H1 (cell line): ENCODE results near the gene SEMA3E.

ENCODE experiments used
- EP300 ChIP-seq, 2 experiments: IDR thresholded peaks; 1 replicate in 1 of 2; 2 replicates in 1 of 2; pipeline ENCODE4 v1.6.1; 2011 to 2012; ENCODE audit warnings: low read depth in 2 of 2, low read length in 2 of 2, mild to moderate bottlenecking in 2 of 2, borderline replicate concordance in 1 of 2, inconsistent platforms in 1 of 2, moderate library complexity in 1 of 2
- POLR2A ChIP-seq, 2 experiments: IDR thresholded peaks; 1 replicate in 1 of 2; 2 replicates in 1 of 2; pipeline ENCODE4 v1.6.1; 2011; ENCODE audit warnings: low read depth in 2 of 2, low read length in 2 of 2, mild to moderate bottlenecking in 2 of 2; ENCODE audit errors: control extremely low read depth in 1 of 2
- RBBP5 ChIP-seq: IDR thresholded peaks from 2 replicates; pipeline ENCODE4 v1.7.1; 2012; ENCODE audit warnings: low read depth, mild to moderate bottlenecking, inconsistent platforms, low read length, moderate library complexity, borderline replicate concordance
- SIN3A ChIP-seq, 2 experiments: IDR thresholded peaks in 1 of 2; conservative IDR thresholded peaks in 1 of 2; 2 replicates each; pipeline ENCODE4 v1.6.1; 2011 to 2012; ENCODE audit warnings: low read length in 2 of 2, improper control_type of control experiment in 1 of 2, low read depth in 1 of 2, mild to moderate bottlenecking in 1 of 2
- TAF1 ChIP-seq: IDR thresholded peaks from 2 replicates; pipeline ENCODE4 v1.6.1; 2011; ENCODE audit warnings: mild to moderate bottlenecking, low read depth, low read length
- TF ChIP-seq, protein P1 (sequence below), 3 experiments: IDR thresholded peaks; 1 replicate in 2 of 3; 2 replicates in 1 of 3; pipeline versions ENCODE4 v1.5.1 to v1.6.1; 2011; ENCODE audit warnings: low read length in 3 of 3, mild to moderate bottlenecking in 3 of 3, inconsistent platforms in 2 of 3, low read depth in 1 of 3, moderate library complexity in 1 of 3; ENCODE audit not compliant: insufficient read depth in 1 of 3; ENCODE audit errors: control extremely low read depth in 1 of 3

DNA sequence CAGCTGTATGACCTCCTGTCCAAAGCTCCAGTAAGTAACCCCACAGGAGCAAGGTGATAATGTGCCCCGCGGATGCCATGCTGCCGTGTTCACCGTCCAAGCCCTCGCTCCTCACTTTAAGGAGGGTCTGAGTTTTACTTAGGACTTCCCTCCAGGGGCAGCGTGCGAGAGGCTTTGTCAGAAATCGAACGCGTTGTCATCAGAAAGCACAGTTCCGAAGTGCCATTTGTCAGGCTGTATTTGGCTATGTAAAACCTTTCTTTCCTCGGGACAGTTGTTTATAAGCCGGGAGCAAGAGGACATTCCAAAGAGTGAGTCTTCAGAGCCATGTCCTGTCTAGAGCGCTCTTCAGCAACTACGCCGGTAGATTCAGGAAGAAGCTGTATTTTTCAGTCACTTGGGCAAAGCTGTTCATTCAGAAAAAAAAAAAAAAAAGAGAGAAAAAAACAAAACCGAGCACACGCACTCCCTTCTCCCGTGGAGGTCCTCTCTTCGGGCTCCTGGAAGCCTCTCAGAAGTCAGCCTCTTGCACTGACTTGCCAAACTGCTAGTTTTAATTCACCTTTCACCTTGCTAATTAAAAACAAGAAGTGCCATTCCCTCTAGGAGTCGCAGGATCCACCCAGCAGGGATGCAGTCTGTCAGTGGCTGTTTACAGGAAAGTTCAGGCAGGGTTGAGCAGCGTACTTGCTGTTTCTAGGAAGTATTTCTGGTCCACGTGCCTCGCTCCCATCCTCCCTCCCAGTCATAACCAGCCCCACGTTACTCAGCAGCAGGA lies at the start of gene SEMA3E:
- no peak for TF ChIP-seq TAF1
- TF ChIP-seq, protein P1, sequence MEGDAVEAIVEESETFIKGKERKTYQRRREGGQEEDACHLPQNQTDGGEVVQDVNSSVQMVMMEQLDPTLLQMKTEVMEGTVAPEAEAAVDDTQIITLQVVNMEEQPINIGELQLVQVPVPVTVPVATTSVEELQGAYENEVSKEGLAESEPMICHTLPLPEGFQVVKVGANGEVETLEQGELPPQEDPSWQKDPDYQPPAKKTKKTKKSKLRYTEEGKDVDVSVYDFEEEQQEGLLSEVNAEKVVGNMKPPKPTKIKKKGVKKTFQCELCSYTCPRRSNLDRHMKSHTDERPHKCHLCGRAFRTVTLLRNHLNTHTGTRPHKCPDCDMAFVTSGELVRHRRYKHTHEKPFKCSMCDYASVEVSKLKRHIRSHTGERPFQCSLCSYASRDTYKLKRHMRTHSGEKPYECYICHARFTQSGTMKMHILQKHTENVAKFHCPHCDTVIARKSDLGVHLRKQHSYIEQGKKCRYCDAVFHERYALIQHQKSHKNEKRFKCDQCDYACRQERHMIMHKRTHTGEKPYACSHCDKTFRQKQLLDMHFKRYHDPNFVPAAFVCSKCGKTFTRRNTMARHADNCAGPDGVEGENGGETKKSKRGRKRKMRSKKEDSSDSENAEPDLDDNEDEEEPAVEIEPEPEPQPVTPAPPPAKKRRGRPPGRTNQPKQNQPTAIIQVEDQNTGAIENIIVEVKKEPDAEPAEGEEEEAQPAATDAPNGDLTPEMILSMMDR (IDR thresholded peaks at IDR 0.05; ENCODE audit: control extremely low read depth in 1 of 3, insufficient read depth in 1 of 3, low read depth in 1 of 3, low read length in 3 of 3) = peak in 1 of 3 experiments; percentile 33; a peak in 1 of 4 replicates
- TF ChIP-seq POLR2A (IDR thresholded peaks at IDR 0.05; ENCODE audit: control extremely low read depth in 1 of 2, low read depth in 2 of 2, low read length in 2 of 2) = no peak
- TF ChIP-seq SIN3A (conservative IDR thresholded peaks at IDR 0.05 in 1 of 2, IDR thresholded peaks at IDR 0.05 in 1 of 2; ENCODE audit: low read depth in 1 of 2, low read length in 2 of 2) = peak; percentile 59 to 81; a peak in 2 of 4 replicates
- TF ChIP-seq RBBP5 = no peak
- no peak for TF ChIP-seq EP300 (IDR thresholded peaks at IDR 0.05; ENCODE audit: borderline replicate concordance in 1 of 2, low read depth in 2 of 2, low read length in 2 of 2)
